ENCODE results near the gene WDR82. TPM values are rescaled to one million over a fixed set of nuclear protein-coding genes. Genes with fewer than 3 reads are reported as not detected.

WDR82 gene
- total RNA-seq, 3 donors from 2014 or later (not counting 1 experiment from before 2014, with no cell fraction given): 108 to 131 (median 109) TPM

DNA sequence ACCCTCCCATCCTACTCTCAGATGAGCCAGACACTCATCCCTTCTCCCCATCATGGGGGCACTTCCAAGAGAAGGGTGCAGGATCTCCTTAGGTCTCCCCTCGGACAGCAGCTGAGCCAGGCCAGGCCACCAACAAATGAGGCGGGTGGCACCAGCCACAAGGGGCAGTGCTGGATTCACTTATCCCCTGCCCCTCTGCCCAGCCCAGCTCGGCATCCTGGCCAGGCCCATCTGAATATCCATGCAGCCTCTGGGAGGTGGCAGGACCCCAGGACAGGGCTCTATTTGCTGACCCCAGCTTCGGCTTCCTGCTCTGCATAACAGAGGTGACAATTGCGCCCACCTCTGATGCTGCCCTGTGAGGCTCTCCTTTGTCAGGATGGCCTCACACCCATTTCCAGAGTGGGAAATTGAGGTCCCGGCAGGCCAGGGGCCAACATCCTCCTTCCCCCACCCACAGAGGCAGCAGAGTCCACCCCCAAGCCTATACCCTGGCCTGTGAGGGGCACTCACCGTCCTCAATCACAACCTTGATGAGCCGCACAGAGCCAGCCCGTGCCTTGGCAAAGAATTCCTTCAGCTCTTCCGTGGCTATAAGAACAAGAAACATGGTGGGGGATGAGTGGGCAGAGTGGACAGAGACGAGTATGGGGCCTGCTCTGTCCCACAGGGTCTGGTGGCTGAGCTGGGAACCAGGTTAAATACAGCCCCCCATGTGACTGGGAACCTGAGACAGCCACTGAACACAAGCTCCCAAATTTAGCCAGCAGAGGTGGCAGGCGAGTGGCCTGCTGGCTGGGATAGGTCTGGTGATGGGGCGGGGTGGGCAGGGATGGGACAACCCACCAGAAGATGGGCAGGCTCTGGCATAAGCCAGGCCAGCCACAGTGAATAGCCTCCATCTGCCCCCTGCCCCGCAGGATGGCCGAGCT lies 43.7 kb downstream of the WDR82 start:
- Mint-ChIP-seq H3K4me3 (no peak overlapping the region), H3K4me1 (peaks cover 29 to 74% of the 10 kb centered on the region in 2 donors), H3K27me3 (ENCODE audit: low read depth in 2 of 2) (no peaks in the 10 kb centered on the region), H3K27ac (peak overlapping the region in 1 of 2 donors; percentile 73), H3K9me3 (no peaks in the 10 kb centered on the region), H3K36me3 (no peaks in the 10 kb centered on the region)
- Histone ChIP-seq H3K27ac (ENCODE audit: low read length) (no peak overlapping the region), H3K36me3 (ENCODE audit: control insufficient read depth, insufficient read depth, low read length) (peaks cover 33% of the 10 kb centered on the region), H3K4me1 (ENCODE audit: control insufficient read depth, insufficient read depth, low read length) (peaks cover 73% of the 10 kb centered on the region), H3K27me3 (ENCODE audit: control insufficient read depth, insufficient read depth, low read length) (no peaks in the 10 kb centered on the region), H3K4me3 (ENCODE audit: low read length) (no peak overlapping the region), H3K9me3 (ENCODE audit: control insufficient read depth, insufficient read depth, low read length) (no peaks in the 10 kb centered on the region)
- 93% methylated on average over 15 of the region's 15 CpGs for WGBS (ENCODE audit: insufficient coverage)
- no peak for DNase-seq
- no peak for ATAC-seq
- TF ChIP-seq CTCF (IDR thresholded peaks at IDR 0.05): no peak
- intact Hi-C loops (cut with micrococcal nuclease): no loop called here

DNA sequence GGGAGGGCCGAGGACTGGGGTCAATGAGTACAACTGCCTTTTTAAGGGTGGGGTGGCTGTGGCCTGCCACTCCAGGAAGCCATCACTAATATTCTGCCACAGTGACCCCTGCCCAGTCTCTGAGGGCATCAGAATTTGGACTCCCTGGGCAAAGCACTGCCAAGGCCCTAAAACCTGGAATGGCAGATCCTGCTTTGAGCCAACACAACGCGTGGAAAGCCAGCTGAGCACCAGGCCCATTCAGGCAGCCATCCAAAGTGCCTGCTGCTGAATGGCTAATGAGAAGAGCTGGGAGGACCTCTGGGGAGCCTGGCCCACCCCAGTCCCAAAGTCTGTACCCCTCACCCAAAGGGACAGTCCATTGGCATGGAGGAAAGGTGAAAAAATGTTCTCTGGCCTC lies 44.5 kb downstream of the WDR82 start:
- H3K4me3 ChIP-seq (ENCODE audit: low read length): no peak overlapping the region
- no peak for TF ChIP-seq CTCF (IDR thresholded peaks at IDR 0.05)
- 96% methylated on average over 3 of the region's 3 CpGs for WGBS (ENCODE audit: insufficient coverage)
- Mint-ChIP-seq H3K27ac (peak overlapping the region in 1 of 2 donors; percentile 73), H3K4me3 (no peak overlapping the region), H3K36me3 (no peaks in the 10 kb centered on the region), H3K4me1 (peaks cover 22 to 67% of the 10 kb centered on the region in 2 donors), H3K9me3 (no peaks in the 10 kb centered on the region), H3K27me3 (ENCODE audit: low read depth in 2 of 2) (no peaks in the 10 kb centered on the region)
- no peaks in the 10 kb centered on the region for H3K27me3 ChIP-seq (ENCODE audit: control insufficient read depth, insufficient read depth, low read length)
- DNase-seq (no peak), ATAC-seq (no peak)
- no peaks in the 10 kb centered on the region for H3K9me3 ChIP-seq (ENCODE audit: control insufficient read depth, insufficient read depth, low read length)
- intact Hi-C loops (cut with micrococcal nuclease): no loop called here
- H3K27ac ChIP-seq (ENCODE audit: low read length): no peak overlapping the region
- H3K4me1 ChIP-seq (ENCODE audit: control insufficient read depth, insufficient read depth, low read length): peaks cover 69% of the 10 kb centered on the region
- H3K36me3 ChIP-seq (ENCODE audit: control insufficient read depth, insufficient read depth, low read length): peaks cover 41% of the 10 kb centered on the region

GRCh38 chr3:52233108-52233591 lies 45.3 kb downstream of the WDR82 start:
- no peak overlapping the region for H3K4me3 Mint-ChIP-seq
- DNase-seq: no peak
- 89% methylated on average over 5 of the region's 5 CpGs for WGBS (ENCODE audit: insufficient coverage)

More at GRCh38 chr3:52233108-52233591, 45.3 kb downstream of the WDR82 start:
- H3K4me1 Mint-ChIP-seq: peaks cover 18 to 61% of the 10 kb centered on the region in 2 donors
- Histone ChIP-seq H3K9me3 (ENCODE audit: control insufficient read depth, insufficient read depth, low read length) (no peaks in the 10 kb centered on the region), H3K4me1 (ENCODE audit: control insufficient read depth, insufficient read depth, low read length) (peaks cover 65% of the 10 kb centered on the region), H3K36me3 (ENCODE audit: control insufficient read depth, insufficient read depth, low read length) (peaks cover 50% of the 10 kb centered on the region), H3K4me3 (ENCODE audit: low read length) (no peak overlapping the region), H3K27me3 (ENCODE audit: control insufficient read depth, insufficient read depth, low read length) (no peaks in the 10 kb centered on the region), H3K27ac (ENCODE audit: low read length) (no peak overlapping the region)
- no peaks in the 10 kb centered on the region for H3K36me3 Mint-ChIP-seq
- intact Hi-C loops (cut with micrococcal nuclease): no loop called here
- no peaks in the 10 kb centered on the region for H3K9me3 Mint-ChIP-seq
- H3K27ac Mint-ChIP-seq: peak overlapping the region in 1 of 2 donors; percentile 73
- no peak for TF ChIP-seq CTCF (IDR thresholded peaks at IDR 0.05)
- no peaks in the 10 kb centered on the region for H3K27me3 Mint-ChIP-seq (ENCODE audit: low read depth in 2 of 2)
- no peak for ATAC-seq

Measured in natural killer cell (primary cell).